Natural killer cell (primary cell): Measurements from ENCODE around the gene SBDS. TPM values are rescaled to one million over a fixed set of nuclear protein-coding genes. Genes with fewer than 3 reads are reported as not detected.
A peak's percentile ranks its signal among the peaks of the same experiment; 100 is the strongest.

Experiments used
- ATAC-seq, 3 donors: fragments of 150-1000 bp in 2 of 3; fragments of 200-7000 bp in 1 of 3; cut with Tn5 transposase; 1 replicate in 1 of 3; 2 replicates in 2 of 3; pipeline ENCODE4 v1.10.0; 2021; ENCODE audit warnings: mild to moderate bottlenecking in 2 of 3, moderate library complexity in 2 of 3
- DNase-seq, 2 donors: peaks; one replicate each; pipeline versions ENCODE4 v3.0.0 to v3.0.0-alpha.2; 2013 to 2021; ENCODE audit warnings: mixed read lengths in 1 of 2
- H3K27ac ChIP-seq: one replicate; pipeline ENCODE4 v1.5.1; 2013; ENCODE audit warnings: mild to moderate bottlenecking, low read length
- H3K27me3 ChIP-seq: one replicate; pipeline ENCODE4 v1.6.1; 2013; ENCODE audit warnings: low read length; ENCODE audit not compliant: control insufficient read depth, insufficient read depth
- H3K36me3 ChIP-seq: one replicate; pipeline ENCODE4 v1.6.1; 2013; ENCODE audit warnings: low read length; ENCODE audit not compliant: control insufficient read depth, insufficient read depth
- H3K4me1 ChIP-seq: one replicate; pipeline ENCODE4 v1.6.1; 2013; ENCODE audit warnings: low read length; ENCODE audit not compliant: control insufficient read depth, insufficient read depth
- H3K4me3 ChIP-seq: one replicate; pipeline ENCODE4 v1.5.1; 2013; ENCODE audit warnings: low read length
- H3K9me3 ChIP-seq: one replicate; pipeline ENCODE4 v1.6.1; 2013; ENCODE audit warnings: low read length; ENCODE audit not compliant: control insufficient read depth, insufficient read depth
- H3K27ac Mint-ChIP-seq, 2 donors: one replicate each; pipeline ENCODE4 v1.8.0; 2022; ENCODE audit warnings: mild to moderate bottlenecking in 2 of 2, mixed read lengths in 2 of 2, moderate library complexity in 1 of 2
- H3K27me3 Mint-ChIP-seq, 2 donors: one replicate each; pipeline ENCODE4 v1.8.0; 2022; ENCODE audit warnings: low read depth in 2 of 2, mixed read lengths in 2 of 2
- H3K36me3 Mint-ChIP-seq: one replicate; pipeline ENCODE4 v1.8.0; 2022; ENCODE audit warnings: mixed read lengths
- H3K4me1 Mint-ChIP-seq, 2 donors: one replicate each; pipeline ENCODE4 v1.8.0; 2022; ENCODE audit warnings: mixed read lengths in 2 of 2
- H3K4me3 Mint-ChIP-seq: one replicate; pipeline ENCODE4 v1.8.0; 2022; ENCODE audit warnings: mild to moderate bottlenecking, moderate library complexity, mixed read lengths
- H3K9me3 Mint-ChIP-seq, 2 donors: one replicate each; pipeline ENCODE4 v1.8.0; 2022; ENCODE audit warnings: mixed read lengths in 2 of 2
- WGBS: methylation state at CpG from one replicate; pipeline ENCODE4 v1.1.7; 2013; ENCODE audit warnings: missing lambda C conversion rate; ENCODE audit not compliant: insufficient coverage; 5-methylcytosine and 5-hydroxymethylcytosine counted together
- intact Hi-C: fragments of 100-400 bp; cut with micrococcal nuclease; formaldehyde crosslinking; loops from one replicate; pipeline ENCODE4 v1.14.2; 2022
- total RNA-seq, 4 donors: library from RNA; stranded (reverse); fragments of 120-200 nt in 1 of 4; gene quantifications; one replicate each; pipeline versions ENCODE4 v1.2.3 to v1.2.4, GENCODE V29; 2013 to 2022
- TF ChIP-seq, protein P1 (sequence below): fragments of 200-600 bp; IDR thresholded peaks from one replicate; pipeline ENCODE4 v1.8.0; 2022; ENCODE audit warnings: antibody characterized with exemption

Gene SBDS
- total RNA-seq, 3 donors from 2014 or later (not counting 1 experiment from before 2014, with no cell fraction given) = 183 to 308 (median 199) TPM

DNA sequence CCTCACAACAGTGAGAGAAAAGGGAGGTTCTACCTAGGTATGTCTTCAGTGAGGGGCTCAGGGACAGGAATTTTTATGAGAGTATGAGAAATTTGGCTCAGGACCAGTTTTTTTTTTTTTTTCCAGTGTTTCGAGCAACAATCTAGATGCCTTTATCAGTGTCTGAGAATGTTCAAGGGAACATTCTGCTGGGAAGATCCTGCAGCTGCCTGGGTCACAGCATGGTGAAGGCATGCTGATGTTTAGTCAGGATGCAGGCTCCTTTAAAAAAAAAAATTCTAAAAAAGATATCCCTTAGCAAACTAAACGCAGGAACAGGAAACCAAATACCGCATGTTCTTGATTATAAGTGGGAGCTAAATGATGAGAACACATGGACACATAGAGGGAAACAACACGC, 31.0 kb downstream of the SBDS start:
- DNase-seq (no peak), ATAC-seq (no peak)
- Histone ChIP-seq H3K27ac (no peak overlapping the region), H3K4me3 (no peak overlapping the region), H3K4me1 (no peaks in the 10 kb centered on the region), H3K36me3 (no peaks in the 10 kb centered on the region), H3K27me3 (no peaks in the 10 kb centered on the region), H3K9me3 (no peaks in the 10 kb centered on the region)
- TF ChIP-seq, protein P1, sequence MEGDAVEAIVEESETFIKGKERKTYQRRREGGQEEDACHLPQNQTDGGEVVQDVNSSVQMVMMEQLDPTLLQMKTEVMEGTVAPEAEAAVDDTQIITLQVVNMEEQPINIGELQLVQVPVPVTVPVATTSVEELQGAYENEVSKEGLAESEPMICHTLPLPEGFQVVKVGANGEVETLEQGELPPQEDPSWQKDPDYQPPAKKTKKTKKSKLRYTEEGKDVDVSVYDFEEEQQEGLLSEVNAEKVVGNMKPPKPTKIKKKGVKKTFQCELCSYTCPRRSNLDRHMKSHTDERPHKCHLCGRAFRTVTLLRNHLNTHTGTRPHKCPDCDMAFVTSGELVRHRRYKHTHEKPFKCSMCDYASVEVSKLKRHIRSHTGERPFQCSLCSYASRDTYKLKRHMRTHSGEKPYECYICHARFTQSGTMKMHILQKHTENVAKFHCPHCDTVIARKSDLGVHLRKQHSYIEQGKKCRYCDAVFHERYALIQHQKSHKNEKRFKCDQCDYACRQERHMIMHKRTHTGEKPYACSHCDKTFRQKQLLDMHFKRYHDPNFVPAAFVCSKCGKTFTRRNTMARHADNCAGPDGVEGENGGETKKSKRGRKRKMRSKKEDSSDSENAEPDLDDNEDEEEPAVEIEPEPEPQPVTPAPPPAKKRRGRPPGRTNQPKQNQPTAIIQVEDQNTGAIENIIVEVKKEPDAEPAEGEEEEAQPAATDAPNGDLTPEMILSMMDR = no peak
- no peak overlapping the region for H3K4me3 Mint-ChIP-seq
- H3K27ac Mint-ChIP-seq = no peak overlapping the region
- no peaks in the 10 kb centered on the region for H3K4me1 Mint-ChIP-seq
- H3K9me3 Mint-ChIP-seq = no peaks in the 10 kb centered on the region
- no peaks in the 10 kb centered on the region for H3K27me3 Mint-ChIP-seq
- 49% methylated on average over 3 of the region's 4 CpGs for WGBS
- no peaks in the 10 kb centered on the region for H3K36me3 Mint-ChIP-seq
- intact Hi-C loops = no loop called here

DNA sequence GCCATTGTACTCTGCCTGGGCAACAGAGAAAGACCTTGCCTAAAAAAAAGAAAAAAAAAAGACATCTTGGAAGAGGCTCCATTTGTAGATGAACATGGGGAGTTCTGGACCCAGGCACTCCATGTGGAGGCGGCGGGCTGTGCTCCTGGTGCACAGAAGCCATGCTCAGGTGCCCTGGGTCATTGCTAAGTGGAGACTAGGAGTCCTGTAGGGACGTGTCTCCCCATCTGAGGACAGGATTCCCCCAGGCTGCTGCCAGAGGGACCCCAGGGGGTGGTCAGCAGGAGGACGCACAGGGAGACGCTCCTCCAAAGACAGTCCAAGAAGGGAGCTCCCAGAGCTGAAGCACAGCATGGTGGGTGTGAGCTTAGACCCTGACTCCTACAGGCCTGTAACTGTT, 34.3 kb downstream of the SBDS start:
- H3K27ac Mint-ChIP-seq = no peak overlapping the region
- intact Hi-C loops = no loop called here

DNA sequence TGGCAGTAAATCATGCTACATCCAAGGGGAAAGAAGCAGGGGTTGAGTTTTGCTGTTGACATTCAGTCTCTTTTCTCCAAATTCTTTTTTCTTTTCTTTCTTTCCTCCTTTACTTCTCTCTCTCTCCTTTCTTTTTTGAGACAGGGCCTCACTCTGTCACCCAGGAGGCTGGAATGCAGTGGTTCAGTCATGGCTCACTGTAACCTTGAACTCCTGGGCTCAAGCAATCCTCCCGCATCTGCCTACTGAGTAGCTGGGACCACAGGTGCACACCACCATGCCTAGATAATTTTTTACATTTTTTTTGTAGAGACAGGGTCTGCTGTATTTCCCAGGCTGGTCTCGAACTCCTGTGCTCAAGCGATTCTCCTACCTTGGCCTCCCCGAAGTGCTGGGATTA, 35.2 kb downstream of the SBDS start:
- 97% methylated on average over 4 of the region's 4 CpGs for WGBS
- Mint-ChIP-seq H3K36me3 (peaks cover 12% of the 10 kb centered on the region), H3K27ac (no peak overlapping the region), H3K9me3 (no peaks in the 10 kb centered on the region), H3K4me1 (peaks cover 0 to 6% of the 10 kb centered on the region in 2 donors), H3K4me3 (no peak overlapping the region), H3K27me3 (no peaks in the 10 kb centered on the region)
- Histone ChIP-seq H3K36me3 (peaks cover 35% of the 10 kb centered on the region), H3K27me3 (no peaks in the 10 kb centered on the region), H3K9me3 (no peaks in the 10 kb centered on the region), H3K4me1 (no peaks in the 10 kb centered on the region), H3K4me3 (no peak overlapping the region), H3K27ac (no peak overlapping the region)
- TF ChIP-seq, protein P1 = no peak
- intact Hi-C loops = no loop called here
- no peak for DNase-seq
- ATAC-seq = no peak

More for the DNA sequence above, 34.3 kb downstream of the SBDS start:
- TF ChIP-seq, protein P1 = no peak
- Mint-ChIP-seq H3K4me3 (no peak overlapping the region), H3K27me3 (no peaks in the 10 kb centered on the region), H3K4me1 (peaks cover 0 to 6% of the 10 kb centered on the region in 2 donors), H3K36me3 (peaks cover 12% of the 10 kb centered on the region), H3K9me3 (no peaks in the 10 kb centered on the region)
- H3K27me3 ChIP-seq = no peaks in the 10 kb centered on the region
- no peaks in the 10 kb centered on the region for H3K4me1 ChIP-seq
- peaks cover 26% of the 10 kb centered on the region for H3K36me3 ChIP-seq
- H3K27ac ChIP-seq = no peak overlapping the region
- no peak overlapping the region for H3K4me3 ChIP-seq
- ATAC-seq = no peak
- no peaks in the 10 kb centered on the region for H3K9me3 ChIP-seq
- no peak for DNase-seq
- 96% methylated on average over 5 of the region's 5 CpGs for WGBS

GRCh38 chr7:66958538-66959350, 36.6 kb downstream of the SBDS start:
- WGBS = 98% methylated on average over 15 of the region's 17 CpGs
- Mint-ChIP-seq H3K9me3 (no peaks in the 10 kb centered on the region), H3K36me3 (peaks cover 12% of the 10 kb centered on the region), H3K27me3 (no peaks in the 10 kb centered on the region), H3K4me1 (peaks cover 0 to 6% of the 10 kb centered on the region in 2 donors), H3K4me3 (no peak overlapping the region), H3K27ac (peak overlapping the region in 1 of 2 donors; percentile 14)
- no peaks in the 10 kb centered on the region for H3K27me3 ChIP-seq
- no peaks in the 10 kb centered on the region for H3K9me3 ChIP-seq
- H3K27ac ChIP-seq = no peak overlapping the region
- no peak for DNase-seq
- TF ChIP-seq, protein P1 = no peak
- H3K36me3 ChIP-seq = peaks cover 47% of the 10 kb centered on the region
- H3K4me1 ChIP-seq = no peaks in the 10 kb centered on the region
- intact Hi-C loops = no loop called here
- H3K4me3 ChIP-seq = no peak overlapping the region
- ATAC-seq = no peak
